ENCODE measurements around the gene CCDC197.

CCDC197 gene

GRCh38 chr14:94044476-94045091 is 47.5 kb downstream of the CCDC197 start:
- Histone ChIP-seq H3K4me3 (ENCODE audit: low read depth, low read length) (no peak overlapping the region), H3K4me1 (ENCODE audit: control insufficient read depth, insufficient read depth, low read length) (peaks cover 4% of the 10 kb centered on the region; the same call in 1 of the 2 replicates), H3K36me3 (ENCODE audit: control insufficient read depth in 2 of 2, insufficient read depth in 1 of 2, low read length in 2 of 2) (peaks cover 12 to 72% of the 10 kb centered on the region in 2 experiments), H3K27ac (ENCODE audit: extremely low read depth, low read depth, low read length) (no peak overlapping the region), H3K9me3 (ENCODE audit: control insufficient read depth, insufficient read depth, low read depth, low read length) (no peaks in the 10 kb centered on the region)
- no peak for TF ChIP-seq ZFP41 (tag by site-specific recombination; IDR thresholded peaks at IDR 0.05; ENCODE audit: borderline replicate concordance)
- TF ChIP-seq ZNF148 (tag by site-specific recombination; IDR thresholded peaks at IDR 0.05; ENCODE audit: borderline replicate concordance): no peak
- no peak for TF ChIP-seq ZSCAN5A (tag by site-specific recombination; IDR thresholded peaks at IDR 0.05)
- no peak for TF ChIP-seq ZNF398 (tag by site-specific recombination; IDR thresholded peaks at IDR 0.05)
- TF ChIP-seq ZNF777 (tag by site-specific recombination; IDR thresholded peaks at IDR 0.05; ENCODE audit: borderline replicate concordance): no peak
- TF ChIP-seq ZNF639 (tag by site-specific recombination; IDR thresholded peaks at IDR 0.05): no peak
- no peak for TF ChIP-seq BCL6B (tag by site-specific recombination; IDR thresholded peaks at IDR 0.05)
- ChIA-PET POLR2A (no interaction called here), CTCF (interaction anchor here (0.6 to 0.9 kb wide), 2 partner anchors 8 to 90 kb away, joined by 3 to 4 read pairs; no protein-coding TSS in a partner anchor)

- Histone ChIP-seq H3K4me1 (ENCODE audit: control insufficient read depth, insufficient read depth, low read length) (peaks cover 4% of the 10 kb centered on the region; the same call in 1 of the 2 replicates), H3K27ac (ENCODE audit: extremely low read depth, low read depth, low read length) (no peak overlapping the region), H3K9me3 (ENCODE audit: control insufficient read depth, insufficient read depth, low read depth, low read length) (no peaks in the 10 kb centered on the region), H3K4me3 (ENCODE audit: low read depth, low read length) (no peak overlapping the region), H3K36me3 (ENCODE audit: control insufficient read depth in 2 of 2, insufficient read depth in 1 of 2, low read length in 2 of 2) (peaks cover 17 to 77% of the 10 kb centered on the region in 2 experiments)
- POLR2A ChIA-PET: no interaction called here
- CTCF ChIA-PET: interaction anchor here (0.9 kb wide), 1 partner anchor 9 kb away, joined by 3 read pairs; no protein-coding TSS in a partner anchor
- TF ChIP-seq BCL11B (tag by site-specific recombination; IDR thresholded peaks at IDR 0.05; ENCODE audit: low read depth) (no peak), PRDM2 (tag by site-specific recombination; IDR thresholded peaks at IDR 0.05; ENCODE audit: borderline replicate concordance) (no peak), ZNF148 (tag by site-specific recombination; IDR thresholded peaks at IDR 0.05; ENCODE audit: borderline replicate concordance) (no peak), ZNF837 (tag by site-specific recombination; IDR thresholded peaks at IDR 0.05) (no peak), ZNF621 (tag by site-specific recombination; IDR thresholded peaks at IDR 0.05) (no peak), YY1 (tag by site-specific recombination; IDR thresholded peaks at IDR 0.05) (no peak), ZBTB17 (tag by site-specific recombination; IDR thresholded peaks at IDR 0.05) (no peak)
Observed at GRCh38 chr14:94045101-94045500, 48.0 kb downstream of the CCDC197 start.
